Jurkat, Clone E6-1 (cell line): ENCODE results near the gene SPHK1.

Experiments
- DNase-seq: peaks from one replicate; pipeline ENCODE4 v3.0.0-alpha.2; 2011; ENCODE audit warnings: low read depth, low spot score
- H3K4me3 ChIP-seq: 2 replicates; pipeline ENCODE4 v1.5.1; 2011; ENCODE audit warnings: mild to moderate bottlenecking, low read length, control low read depth, moderate library complexity

Gene SPHK1

GRCh38 chr17:76399175-76400172 is 15.1 kb downstream of the SPHK1 start:
- DNase-seq, result no peak
- H3K4me3 ChIP-seq, result no peak overlapping the region

GRCh38 chr17:76402711-76403110 is 18.3 kb downstream of the SPHK1 start:
- DNase-seq, result no peak
- no peak overlapping the region for H3K4me3 ChIP-seq

GRCh38 chr17:76404256-76404655 is 19.8 kb downstream of the SPHK1 start:
- H3K4me3 ChIP-seq, result no peak overlapping the region
- no peak for DNase-seq

GRCh38 chr17:76404976-76405563 is 20.7 kb downstream of the SPHK1 start:
- no peak overlapping the region for H3K4me3 ChIP-seq

GRCh38 chr17:76405607-76405966 is 21.2 kb downstream of the SPHK1 start:
- no peak overlapping the region for H3K4me3 ChIP-seq
- DNase-seq, result no peak

More at GRCh38 chr17:76404976-76405563, 20.7 kb downstream of the SPHK1 start:
- DNase-seq, result no peak

GRCh38 chr17:76405967-76406647 is 21.7 kb downstream of the SPHK1 start:
- DNase-seq, result no peak
- H3K4me3 ChIP-seq, result no peak overlapping the region

GRCh38 chr17:76407509-76407908 is 23.1 kb downstream of the SPHK1 start:
- no peak overlapping the region for H3K4me3 ChIP-seq
- no peak for DNase-seq

GRCh38 chr17:76408037-76408849 is 23.8 kb downstream of the SPHK1 start:
- no peak overlapping the region for H3K4me3 ChIP-seq
- DNase-seq, result peak; percentile 49

GRCh38 chr17:76410328-76410965 is 26.0 kb downstream of the SPHK1 start:
- H3K4me3 ChIP-seq, result no peak overlapping the region
- no peak for DNase-seq

GRCh38 chr17:76411247-76411646 is 26.8 kb downstream of the SPHK1 start:
- no peak overlapping the region for H3K4me3 ChIP-seq
- no peak for DNase-seq

- no peak for DNase-seq
- no peak overlapping the region for H3K4me3 ChIP-seq
Measured at GRCh38 chr17:76414334-76415295, 30.2 kb downstream of the SPHK1 start.

GRCh38 chr17:76415786-76416185 is 31.4 kb downstream of the SPHK1 start:
- H3K4me3 ChIP-seq, result no peak overlapping the region
- DNase-seq, result no peak

GRCh38 chr17:76416457-76416856 is 32.0 kb downstream of the SPHK1 start:
- no peak overlapping the region for H3K4me3 ChIP-seq
- no peak for DNase-seq

GRCh38 chr17:76416899-76417298 is 32.5 kb downstream of the SPHK1 start:
- no peak for DNase-seq
- H3K4me3 ChIP-seq, result no peak overlapping the region

- H3K4me3 ChIP-seq, result no peak overlapping the region
- DNase-seq, result no peak
Measured at GRCh38 chr17:76417499-76418143, 33.2 kb downstream of the SPHK1 start.

- H3K4me3 ChIP-seq, result no peak overlapping the region
- DNase-seq, result no peak
Measured at GRCh38 chr17:76419576-76420260, 35.3 kb downstream of the SPHK1 start.
